ENCODE measurements around the gene CACNA1B.

GRCh38 chr9:138013836-138014562 is 136.4 kb downstream of the CACNA1B start:
- no peak for TF ChIP-seq EZH2 (IDR thresholded peaks at IDR 0.05; ENCODE audit: borderline replicate concordance, low read depth, low read length, poor library complexity, severe bottlenecking)
- TF ChIP-seq CTCF (conservative IDR thresholded peaks at IDR 0.05; ENCODE audit: low read depth, low read length), result no peak
